Retinal pigment epithelial cell (primary cell): ENCODE results near the gene MCAM.

ENCODE experiments used
- DNase-seq: peaks from one replicate; pipeline ENCODE4 v3.0.0-alpha.2; 2010; ENCODE audit warnings: low read depth
- H3K4me3 ChIP-seq: 2 replicates; pipeline ENCODE4 v1.5.1; 2011; ENCODE audit warnings: mild to moderate bottlenecking, low read length, control low read depth, moderate library complexity
- CTCF ChIP-seq: conservative IDR thresholded peaks from 2 replicates; pipeline ENCODE4 v1.5.1; 2011; ENCODE audit warnings: low read depth, low read length, control low read depth, inconsistent platforms

The MCAM gene

GRCh38 chr11:119318240-119319135, 1.6 kb upstream of the MCAM start:
- no peak overlapping the region for H3K4me3 ChIP-seq
- no peak for TF ChIP-seq CTCF
- DNase-seq, result no peak

- H3K4me3 ChIP-seq, result no peak overlapping the region
- no peak for DNase-seq
- TF ChIP-seq CTCF, result no peak
Measured at GRCh38 chr11:119317592-119318239, 786 bp upstream of the MCAM start.

GRCh38 chr11:119316016-119316728, 758 bp downstream of the MCAM start:
- no peak for DNase-seq
- no peak for TF ChIP-seq CTCF
- H3K4me3 ChIP-seq, result peak overlapping the region; percentile 69

- DNase-seq, result no peak
- TF ChIP-seq CTCF, result peak; percentile 4
- peak overlapping the region; percentile 69 for H3K4me3 ChIP-seq
Measured at GRCh38 chr11:119315131-119316015, 1.6 kb downstream of the MCAM start.

GRCh38 chr11:119314726-119315125, 2.2 kb downstream of the MCAM start:
- DNase-seq, result no peak
- TF ChIP-seq CTCF, result no peak
- H3K4me3 ChIP-seq, result no peak overlapping the region

GRCh38 chr11:119310682-119311052, 6.3 kb downstream of the MCAM start:
- no peak for DNase-seq
- no peak overlapping the region for H3K4me3 ChIP-seq
- no peak for TF ChIP-seq CTCF
